ENCODE measurements around the gene PLEKHG3. TPM values are rescaled to one million over a fixed set of nuclear protein-coding genes. Genes with fewer than 3 reads are reported as not detected.

PLEKHG3 gene
- total and polyA plus RNA-seq, 9 donors, result 17.5 to 92.9 (median 67.7) TPM

DNA sequence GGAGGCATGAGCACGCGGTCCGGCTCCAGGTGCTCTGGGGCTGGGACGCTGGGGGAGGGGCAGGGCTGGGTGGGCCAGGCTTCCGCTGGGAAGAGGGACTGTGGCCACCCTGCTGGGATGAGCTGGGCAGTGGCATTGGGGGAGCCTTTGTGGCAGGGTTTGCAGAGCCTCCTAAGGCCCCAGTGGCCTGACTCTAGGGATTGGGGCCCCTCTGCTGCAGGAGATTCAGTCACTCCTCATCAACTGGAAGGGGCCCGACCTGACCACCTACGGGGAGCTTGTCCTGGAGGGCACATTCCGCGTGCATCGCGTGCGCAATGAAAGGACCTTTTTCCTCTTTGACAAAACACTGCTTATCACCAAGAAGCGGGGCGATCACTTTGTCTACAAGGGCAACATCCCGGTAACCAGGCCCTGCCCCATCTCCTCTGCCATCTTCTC lies 26.9 kb downstream of the PLEKHG3 start:
- intact Hi-C loops (cut with DNase I), result no loop called here
- H3K4me1 ChIP-seq (ENCODE audit: insufficient read depth), result no peaks in the 10 kb centered on the region
- H3K27me3 ChIP-seq, result no peaks in the 10 kb centered on the region
- no peak overlapping the region for H3K27ac ChIP-seq
- H3K4me3 ChIP-seq, result no peak overlapping the region
- peak in 2 of 5 donors; percentile 10 to 32 for DNase-seq
- WGBS, 3 donors, result 92 to 95% (median 93%) methylated on average over 15 of the region's 15 CpGs
- no peak for TF ChIP-seq EP300 (IDR thresholded peaks at IDR 0.05)
- no peak for TF ChIP-seq CTCF (IDR thresholded peaks at IDR 0.05)
- TF ChIP-seq POLR2A (IDR thresholded peaks at IDR 0.05), result no peak
- H3K9me3 ChIP-seq, result no peaks in the 10 kb centered on the region
- peaks cover 2% of the 10 kb centered on the region for H3K36me3 ChIP-seq

GRCh38 chr14:64732066-64732465 lies 27.8 kb downstream of the PLEKHG3 start:
- Histone ChIP-seq H3K36me3 (peaks cover 2% of the 10 kb centered on the region), H3K4me1 (ENCODE audit: insufficient read depth) (no peaks in the 10 kb centered on the region), H3K4me3 (no peak overlapping the region), H3K9me3 (no peaks in the 10 kb centered on the region), H3K27me3 (no peaks in the 10 kb centered on the region), H3K27ac (no peak overlapping the region)
- intact Hi-C loops (cut with DNase I), result no loop called here
- DNase-seq, result peak in 2 of 5 donors; percentile 9 to 11
- WGBS, 3 donors, result 93 to 96% (median 95%) methylated on average over 4 of the region's 4 CpGs
- TF ChIP-seq CTCF (IDR thresholded peaks at IDR 0.05), result no peak
- TF ChIP-seq POLR2A (IDR thresholded peaks at IDR 0.05), result no peak
- no peak for TF ChIP-seq EP300 (IDR thresholded peaks at IDR 0.05)

- no peak overlapping the region for H3K4me3 ChIP-seq
- no peaks in the 10 kb centered on the region for H3K4me1 ChIP-seq (ENCODE audit: insufficient read depth)
- 89 to 94% (median 93%) methylated on average over 14 of the region's 14 CpGs for WGBS, 3 donors
- no peaks in the 10 kb centered on the region for H3K27me3 ChIP-seq
- TF ChIP-seq CTCF (IDR thresholded peaks at IDR 0.05) (no peak), POLR2A (IDR thresholded peaks at IDR 0.05) (no peak), EP300 (IDR thresholded peaks at IDR 0.05) (no peak)
- intact Hi-C loops (cut with DNase I), result no loop called here
- H3K9me3 ChIP-seq, result no peaks in the 10 kb centered on the region
- H3K36me3 ChIP-seq, result peaks cover 2% of the 10 kb centered on the region
- no peak overlapping the region for H3K27ac ChIP-seq
- DNase-seq, result peak in 2 of 5 donors; percentile 13 to 28
Measured at GRCh38 chr14:64732536-64733120, 28.4 kb downstream of the PLEKHG3 start.

DNA sequence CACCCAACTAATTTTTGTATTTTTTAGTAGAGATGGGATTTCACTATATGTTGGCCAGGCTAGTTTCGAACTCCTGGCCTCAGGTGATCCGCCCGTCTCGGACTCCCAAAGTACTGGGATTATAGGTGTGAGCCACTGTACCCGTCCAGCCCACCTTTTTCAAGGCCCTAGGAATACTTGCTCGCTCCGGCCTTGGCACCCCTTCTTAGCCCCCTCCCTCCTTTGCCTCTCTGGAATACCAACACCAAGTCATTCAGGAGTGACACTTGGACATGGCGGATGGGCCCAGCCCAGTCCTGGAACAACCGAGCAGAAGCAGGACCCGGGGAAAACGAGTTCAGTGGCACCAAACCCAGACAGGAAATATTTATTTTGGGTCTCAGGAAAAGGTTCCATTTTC lies 29.1 kb downstream of the PLEKHG3 start:
- TF ChIP-seq EP300 (IDR thresholded peaks at IDR 0.05) (no peak), POLR2A (IDR thresholded peaks at IDR 0.05) (no peak), CTCF (IDR thresholded peaks at IDR 0.05) (no peak)
- DNase-seq, result peak in 2 of 5 donors; percentile 10 to 21
- Histone ChIP-seq H3K9me3 (no peaks in the 10 kb centered on the region), H3K4me3 (no peak overlapping the region), H3K27ac (no peak overlapping the region), H3K4me1 (ENCODE audit: insufficient read depth) (no peaks in the 10 kb centered on the region), H3K27me3 (no peaks in the 10 kb centered on the region), H3K36me3 (peaks cover 2% of the 10 kb centered on the region)
- intact Hi-C loops (cut with DNase I), result no loop called here
- 90 to 92% (median 91%) methylated on average over 11 of the region's 11 CpGs for WGBS, 3 donors
